GM18873 (cell line): Measurements from ENCODE around the gene IER3.

ENCODE experiments used
- ATAC-seq: cut with Tn5 transposase; IDR thresholded peaks from one replicate; pipeline ENCODE4 v1.9.1; 2021; ENCODE audit warnings: mild to moderate bottlenecking, moderate library complexity, moderate number of reproducible peaks; ENCODE audit not compliant: unreplicated experiment, low FRiP score

The IER3 gene

DNA sequence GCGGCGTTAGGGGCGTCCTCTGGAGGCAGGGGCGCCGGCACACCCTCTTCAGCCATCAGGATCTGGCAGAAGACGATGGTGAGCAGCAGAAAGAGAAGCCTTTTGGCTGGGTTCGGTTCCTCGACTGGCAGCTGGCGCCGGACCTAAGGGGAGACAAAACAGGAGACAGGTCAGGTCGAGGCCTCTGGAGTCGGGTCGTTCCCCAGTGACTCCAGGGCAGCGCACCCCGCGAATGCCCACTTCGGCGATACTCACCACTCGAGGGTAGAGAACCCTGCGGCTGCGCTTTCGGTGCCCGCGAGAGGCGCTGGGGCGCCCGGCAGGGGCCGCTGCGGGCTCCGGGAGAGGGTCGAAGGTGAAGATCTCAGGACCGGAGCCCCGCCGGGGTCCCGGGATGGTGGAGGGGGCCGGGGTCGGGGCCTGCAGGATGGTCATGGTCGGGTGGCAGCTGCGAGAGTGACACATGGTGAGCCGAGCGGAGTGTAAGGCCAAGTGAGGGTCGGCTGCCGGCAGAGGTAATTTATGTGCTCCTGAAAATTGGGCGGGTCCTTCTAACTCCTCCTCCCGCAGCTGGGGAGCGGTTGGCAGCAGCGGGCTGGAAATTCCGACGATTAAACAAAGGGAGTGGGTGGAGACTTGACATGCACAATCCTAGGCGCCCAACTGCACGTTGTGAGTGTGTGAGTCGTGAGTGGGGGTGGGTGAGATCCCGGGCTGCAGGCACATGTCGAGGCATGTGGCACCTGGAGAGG lies at the start of gene IER3:
TSS of gene IER3 (minus strand) at position 494 of the 752 bp plus-strand sequence. CDS start at position 465, 29 bp downstream.
- no peak for ATAC-seq

- no peak for ATAC-seq
Measured at GRCh38 chr6:30793521-30794194, 49.3 kb upstream of the IER3 start.

- no peak for ATAC-seq
Measured at GRCh38 chr6:30792786-30793185, 48.4 kb upstream of the IER3 start.

DNA sequence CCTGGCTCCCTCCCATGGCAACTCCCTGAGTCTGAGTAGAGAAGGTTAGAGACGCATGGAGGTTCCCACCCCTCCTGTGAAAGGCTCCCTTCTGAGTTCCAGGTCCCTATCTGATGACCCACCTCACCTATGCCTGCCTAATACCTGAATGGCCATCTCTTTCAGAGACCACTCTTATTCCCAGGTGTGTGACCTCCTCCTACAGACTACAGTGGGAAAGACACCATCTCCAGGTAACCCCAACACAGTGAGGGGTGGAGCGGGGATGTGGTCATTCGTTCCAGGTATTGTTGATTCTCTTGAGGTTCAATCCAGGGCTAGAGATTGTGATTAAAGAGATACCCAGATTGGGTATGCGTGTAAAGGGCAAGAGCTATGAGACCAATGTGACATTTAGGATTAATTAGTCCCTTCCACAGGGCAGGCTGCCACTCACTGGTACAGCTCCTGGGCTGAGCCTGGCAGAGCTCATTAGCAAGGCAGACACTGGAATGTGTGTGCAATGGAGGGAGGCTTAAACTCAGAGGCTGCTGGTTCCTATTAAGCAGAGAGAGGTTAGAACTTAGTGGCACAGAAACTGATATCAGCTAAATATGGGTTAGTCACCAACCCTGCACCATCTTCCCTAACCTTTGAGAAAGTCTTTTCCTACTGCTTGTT lies 46.5 kb upstream of the IER3 start:
- no peak for ATAC-seq

DNA sequence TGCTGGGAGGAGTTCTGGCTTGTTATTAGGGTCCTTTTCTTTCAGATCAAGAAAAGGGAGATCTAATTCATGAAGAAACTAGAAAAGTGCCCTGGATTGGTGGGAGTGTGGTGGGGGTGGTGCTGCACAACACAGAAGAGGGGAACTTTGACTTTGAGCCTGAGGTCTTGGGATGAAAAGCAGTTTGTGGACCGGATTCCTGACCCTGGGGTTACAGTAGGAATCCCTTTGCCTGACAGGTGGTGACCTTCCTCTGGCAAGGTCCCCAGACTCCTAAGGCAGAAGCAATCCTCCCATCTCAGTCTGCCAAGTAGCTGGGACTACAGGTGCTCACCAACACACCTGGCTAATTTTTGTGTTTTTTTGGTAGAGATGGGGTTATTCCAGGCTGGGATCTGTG lies 45.3 kb upstream of the IER3 start:
- no peak for ATAC-seq

GRCh38 chr6:30787954-30788353 lies 43.6 kb upstream of the IER3 start:
- ATAC-seq = no peak

DNA sequence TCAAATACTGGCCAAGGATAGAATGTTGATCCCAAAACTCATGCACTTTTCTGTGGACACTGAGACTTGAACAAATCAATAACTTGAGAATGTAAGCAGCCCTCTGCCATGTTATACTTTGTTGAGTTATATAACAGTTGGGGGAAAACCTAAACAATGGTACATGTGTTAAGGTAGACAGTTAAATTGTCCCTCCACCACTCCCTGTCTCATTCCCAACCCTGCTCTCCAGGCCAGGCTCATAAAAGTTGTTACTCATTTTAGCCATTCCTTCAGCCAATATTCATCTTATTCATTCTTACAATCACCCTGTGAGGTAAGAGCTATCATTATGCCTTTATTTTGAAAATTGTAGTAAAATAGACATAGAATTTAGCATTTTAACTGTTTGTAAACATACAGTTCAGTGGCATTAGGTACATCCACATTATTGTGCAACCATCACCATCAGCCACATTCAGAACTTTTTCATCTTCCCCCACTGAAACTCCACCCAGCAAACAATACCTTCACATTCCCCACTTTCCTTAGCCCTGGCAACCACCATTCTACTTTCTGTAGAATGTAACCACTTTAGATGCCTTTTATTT lies 38.2 kb upstream of the IER3 start:
- ATAC-seq = no peak

DNA sequence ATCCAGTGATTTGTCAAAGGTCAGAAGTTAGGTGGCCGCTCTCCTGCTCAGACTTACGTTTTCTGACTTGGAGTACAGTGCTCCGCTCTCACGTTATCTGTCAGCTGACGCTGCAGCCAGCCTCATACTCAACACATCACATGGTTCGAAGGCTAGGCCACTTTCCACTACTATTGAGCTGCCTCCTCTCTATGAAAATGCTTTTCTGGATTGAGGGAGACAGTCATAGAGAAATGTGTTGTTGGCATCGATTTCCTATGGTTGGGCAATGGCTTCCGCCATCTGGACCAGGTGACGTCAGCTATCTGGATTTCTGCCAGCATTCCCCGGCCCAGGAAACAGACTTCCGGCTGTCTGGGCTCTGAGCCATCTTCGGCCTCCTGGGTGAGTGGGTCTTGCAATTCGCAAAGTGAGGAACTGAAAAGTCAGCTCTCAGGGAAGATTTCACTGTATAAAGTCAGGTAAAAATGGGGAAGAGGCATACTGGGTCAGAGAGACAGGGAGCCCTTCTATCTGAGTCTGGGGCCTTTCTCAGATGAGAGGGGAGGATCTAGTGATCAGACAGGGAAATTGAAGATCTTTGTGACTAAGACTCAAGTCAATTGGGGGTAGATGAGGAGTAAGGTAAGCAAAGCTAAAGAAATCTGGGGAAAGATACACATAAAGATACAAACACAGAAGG lies 37.5 kb upstream of the IER3 start:
- no peak for ATAC-seq

GRCh38 chr6:30781395-30781742 lies 37.0 kb upstream of the IER3 start:
- no peak for ATAC-seq

- no peak for ATAC-seq
Measured at GRCh38 chr6:30780642-30780920, 36.2 kb upstream of the IER3 start.

DNA sequence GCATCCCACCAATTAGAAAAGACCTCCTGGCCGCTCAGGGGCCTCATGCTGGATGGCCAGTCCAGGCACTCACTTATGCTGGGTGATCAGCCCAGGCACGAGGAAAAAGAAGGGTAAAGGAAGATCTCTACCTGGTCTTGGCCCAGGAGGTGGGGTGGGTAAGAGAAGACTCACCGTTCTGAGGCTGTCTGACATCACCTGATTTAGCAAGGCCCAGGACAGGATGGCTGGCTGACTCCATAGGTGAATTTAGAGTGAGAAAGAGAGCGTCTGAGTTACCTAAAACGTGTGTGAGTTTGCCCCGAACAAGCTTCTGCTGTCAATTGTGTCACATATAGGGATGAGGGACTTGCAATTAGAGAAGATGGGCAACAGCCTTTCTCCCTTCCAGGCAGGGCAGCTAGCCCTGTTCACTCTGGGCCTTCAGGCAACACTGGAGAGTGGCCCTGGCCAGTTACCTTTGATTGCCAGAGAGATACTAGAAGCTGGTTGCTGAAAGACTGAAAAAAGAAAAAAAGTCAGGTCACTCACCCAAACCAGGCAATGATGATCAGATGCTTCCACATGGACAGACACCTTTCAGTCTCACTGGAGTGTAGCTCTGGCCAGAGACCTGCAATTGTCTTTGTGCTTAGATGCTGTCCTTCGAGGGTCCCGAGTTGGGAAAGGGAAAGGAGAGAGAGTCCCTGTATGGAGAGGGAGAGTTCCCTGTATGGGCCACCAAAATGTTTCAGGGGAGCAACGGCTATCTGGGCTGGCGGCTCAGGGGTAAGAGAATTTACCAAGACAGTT lies 35.7 kb upstream of the IER3 start:
- ATAC-seq = no peak

GRCh38 chr6:30778001-30778635 lies 33.8 kb upstream of the IER3 start:
- ATAC-seq = no peak

DNA sequence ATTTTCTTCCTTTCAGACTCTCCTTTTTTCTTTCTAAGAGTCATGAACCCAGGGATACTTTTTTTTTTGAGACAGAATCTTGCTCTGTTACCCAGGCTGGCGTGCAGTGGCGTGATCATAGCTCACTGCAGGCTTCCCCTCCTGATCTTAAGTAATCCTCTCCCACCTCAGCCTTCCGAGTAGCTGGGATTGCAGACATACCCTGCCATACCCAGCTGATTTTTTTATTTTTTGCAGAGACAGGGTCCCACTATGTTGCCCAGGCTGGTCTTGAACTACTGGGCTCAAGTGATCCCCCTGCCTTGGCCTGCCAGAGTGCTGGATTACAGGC lies 32.8 kb upstream of the IER3 start:
- no peak for ATAC-seq

DNA sequence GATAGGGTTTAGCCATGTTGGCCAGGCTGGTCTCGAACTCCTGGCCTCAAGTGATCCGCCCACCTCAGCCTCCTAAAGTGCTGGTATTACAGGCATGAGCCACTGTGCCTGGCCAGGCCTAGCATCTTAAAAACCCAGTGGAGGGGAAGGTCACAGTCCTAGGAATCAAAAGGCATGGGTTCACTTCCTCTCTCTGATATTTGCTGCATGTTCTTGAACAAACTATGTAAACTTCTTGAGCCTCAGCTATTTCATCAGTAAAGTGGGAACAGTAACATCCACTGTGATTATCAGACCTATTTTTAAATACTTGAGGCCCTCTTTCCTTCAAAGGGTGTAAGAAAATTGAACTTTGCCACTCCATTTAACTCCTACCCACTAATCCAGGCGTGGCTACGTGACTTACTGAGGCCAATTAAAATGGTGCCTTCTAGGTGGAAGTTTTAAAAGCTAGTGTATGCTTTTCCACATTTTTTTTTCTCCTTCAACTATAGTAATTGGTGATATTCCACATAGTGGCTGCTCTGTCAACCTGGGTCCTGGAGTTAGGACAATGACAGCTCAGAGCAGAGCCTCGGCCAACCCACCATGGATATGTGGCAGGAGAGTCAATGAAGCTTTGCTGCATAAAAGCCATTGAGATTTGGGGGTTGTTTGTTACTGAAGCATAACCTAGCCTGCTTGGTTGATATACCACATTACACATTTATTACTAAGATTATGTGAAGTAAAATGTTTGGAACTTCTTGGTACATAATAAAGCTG lies 32.2 kb upstream of the IER3 start:
- ATAC-seq = no peak

GRCh38 chr6:30775104-30775503 lies 30.8 kb upstream of the IER3 start:
- ATAC-seq = no peak

GRCh38 chr6:30774701-30775100 lies 30.4 kb upstream of the IER3 start:
- ATAC-seq = no peak

- no peak for ATAC-seq
Measured at GRCh38 chr6:30770592-30770991, 26.2 kb upstream of the IER3 start.

DNA sequence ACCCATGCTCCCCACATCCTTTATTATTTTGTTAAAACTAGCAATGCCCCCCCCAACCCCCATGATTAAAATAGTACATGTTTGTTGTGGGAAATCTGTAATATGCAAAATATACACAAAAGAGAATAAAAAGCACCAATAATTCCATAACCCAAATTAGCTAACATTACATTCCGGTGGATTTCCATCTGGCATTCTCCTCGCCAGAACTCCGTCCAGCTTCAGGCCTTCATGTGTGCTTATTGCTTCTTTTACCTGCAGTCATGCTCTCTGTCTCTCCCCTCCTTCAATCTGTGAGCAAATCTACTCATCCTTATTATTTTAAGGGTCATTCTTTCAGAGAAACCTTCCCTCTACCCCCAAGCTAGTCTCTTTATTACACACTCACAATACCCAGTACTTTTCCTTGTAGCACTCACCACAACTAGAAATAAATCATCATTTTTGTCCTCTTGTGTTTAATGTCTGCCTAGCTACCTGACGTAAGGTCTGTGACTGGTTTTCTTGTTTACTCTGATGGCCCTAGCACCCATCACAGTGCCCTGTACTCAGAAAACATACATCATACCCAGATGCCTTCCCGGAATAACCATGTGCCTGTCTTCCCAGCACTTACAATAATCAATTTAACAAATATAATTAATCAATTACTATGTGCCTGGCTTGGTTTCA lies 25.6 kb upstream of the IER3 start:
- no peak for ATAC-seq
